Activated CD8-positive, alpha-beta memory T cell treated with anti-CD3 and anti-CD28 coated beads, Interleukin-2, amount 50 U/mL, for 48 hours (primary cell): ENCODE data around the gene C19orf33.
"Not testable (repeated sequence)": the region's sequence is repeated elsewhere in the genome, so short reads cannot be mapped to it uniquely, and the experiment has no call there.

Experiments used
- DNase-seq: peaks from one replicate; pipeline ENCODE4 v3.0.0-alpha.2; 2020

The C19orf33 gene

DNA sequence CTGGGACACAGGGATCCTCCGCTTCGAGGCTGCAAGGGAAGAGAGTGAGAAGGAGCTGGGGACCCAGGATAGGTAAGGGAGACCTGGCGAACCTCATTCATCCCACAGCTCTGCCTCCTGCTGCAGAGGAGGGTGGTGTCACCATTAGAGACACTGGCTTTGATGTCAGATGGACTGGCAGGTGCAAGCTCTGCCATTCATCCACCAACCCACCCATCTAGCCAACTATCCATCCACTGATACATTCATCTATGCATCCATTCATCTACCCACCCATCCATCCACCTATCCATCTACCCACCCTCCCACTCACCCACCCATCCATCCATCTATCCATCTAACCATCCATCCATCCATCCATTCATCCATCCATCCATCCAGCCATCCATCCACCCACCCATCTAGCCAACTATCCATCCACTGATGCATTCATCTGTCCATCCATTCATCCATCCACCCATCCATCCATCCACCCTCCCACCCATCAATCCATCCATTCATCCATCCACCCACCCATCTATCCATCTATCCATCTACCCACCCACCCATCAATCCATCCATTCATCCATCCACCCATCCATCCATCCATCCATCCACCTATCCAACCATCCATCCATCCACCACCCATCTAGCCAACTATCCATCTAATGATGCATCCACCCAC is 5.7 kb downstream of the C19orf33 start:
- no peak for DNase-seq

DNA sequence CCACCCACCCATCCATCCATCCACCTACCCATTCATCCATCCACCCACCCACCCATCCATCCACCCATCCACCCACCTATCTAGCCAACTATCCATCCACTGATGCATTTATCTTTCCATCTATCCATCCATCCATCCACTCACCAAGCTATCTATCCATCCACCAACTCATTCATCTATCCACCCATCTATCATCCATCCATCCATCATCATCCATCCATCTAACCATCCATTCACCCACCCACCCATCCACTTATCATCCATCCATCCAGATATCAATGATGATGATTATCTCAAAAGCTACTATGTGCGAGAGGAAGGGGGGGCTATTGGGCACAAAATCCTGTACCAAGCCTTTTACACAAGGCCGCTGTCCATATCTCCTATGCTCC is 6.2 kb downstream of the C19orf33 start:
- DNase-seq, result no peak

DNA sequence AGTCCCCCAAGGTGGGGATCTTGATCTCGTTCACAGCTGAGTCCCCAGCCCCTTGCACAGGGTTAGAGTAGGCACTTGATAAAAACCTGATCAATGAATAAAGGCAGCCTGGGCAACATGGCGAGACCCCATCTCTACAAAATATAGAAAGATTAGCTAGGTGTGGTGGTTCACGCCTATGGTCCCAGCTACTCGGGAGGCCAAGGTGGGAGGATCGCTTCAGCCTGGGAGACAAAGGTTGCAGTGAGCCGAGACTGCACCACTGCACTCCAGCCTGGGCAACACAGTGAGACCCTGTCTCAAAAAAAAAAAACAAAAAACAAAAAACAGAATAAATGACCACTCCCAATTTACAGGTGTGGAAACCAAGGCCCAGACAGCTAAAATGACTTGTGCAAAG is 6.9 kb downstream of the C19orf33 start:
- no peak for DNase-seq

DNA sequence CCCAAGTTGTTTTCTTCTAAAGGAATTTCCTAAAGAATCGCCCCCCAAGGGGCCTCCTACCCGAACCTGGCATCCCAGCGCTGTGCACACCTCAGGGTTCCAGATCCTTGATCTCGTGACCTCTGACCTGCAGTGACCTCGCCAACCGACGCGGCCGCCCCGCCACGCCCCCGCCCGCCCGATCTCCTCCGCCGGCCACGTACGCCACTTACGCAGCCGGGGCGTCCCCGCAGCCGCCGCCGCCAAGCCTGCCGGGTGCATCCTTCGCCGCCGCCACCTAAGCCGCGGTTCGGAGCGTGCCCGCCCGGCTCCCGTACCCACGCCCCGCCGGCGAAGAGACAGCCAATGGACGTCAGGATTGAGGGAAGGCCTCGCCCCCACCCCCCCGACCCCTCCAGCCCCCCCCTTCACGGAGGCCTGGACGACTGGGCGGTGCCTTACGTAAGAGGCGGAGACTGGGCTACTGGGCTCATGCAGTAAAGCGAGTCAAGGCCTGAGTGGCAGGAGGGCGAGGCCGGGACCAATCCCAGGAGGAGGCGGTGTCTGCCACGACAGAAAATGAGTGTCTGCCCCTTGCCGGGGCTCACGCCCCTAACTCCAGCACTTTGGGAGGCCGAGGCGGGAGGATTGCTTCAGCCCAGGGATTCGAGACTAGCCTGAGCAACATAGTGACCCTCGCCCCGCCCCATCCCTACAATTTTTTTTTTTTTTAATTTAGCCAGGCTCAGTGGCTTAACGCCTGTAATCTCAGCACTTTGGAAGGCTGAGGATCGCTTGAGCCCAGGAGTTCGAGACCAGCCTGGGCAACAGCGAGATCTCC is 11.8 kb downstream of the C19orf33 start, which contains the start of gene YIF1B:
YIF1B (minus strand) TSS at position 291 of the 820 bp plus-strand sequence; CDS start at position 261, 30 bp downstream.
- DNase-seq, result peak; percentile 97

DNA sequence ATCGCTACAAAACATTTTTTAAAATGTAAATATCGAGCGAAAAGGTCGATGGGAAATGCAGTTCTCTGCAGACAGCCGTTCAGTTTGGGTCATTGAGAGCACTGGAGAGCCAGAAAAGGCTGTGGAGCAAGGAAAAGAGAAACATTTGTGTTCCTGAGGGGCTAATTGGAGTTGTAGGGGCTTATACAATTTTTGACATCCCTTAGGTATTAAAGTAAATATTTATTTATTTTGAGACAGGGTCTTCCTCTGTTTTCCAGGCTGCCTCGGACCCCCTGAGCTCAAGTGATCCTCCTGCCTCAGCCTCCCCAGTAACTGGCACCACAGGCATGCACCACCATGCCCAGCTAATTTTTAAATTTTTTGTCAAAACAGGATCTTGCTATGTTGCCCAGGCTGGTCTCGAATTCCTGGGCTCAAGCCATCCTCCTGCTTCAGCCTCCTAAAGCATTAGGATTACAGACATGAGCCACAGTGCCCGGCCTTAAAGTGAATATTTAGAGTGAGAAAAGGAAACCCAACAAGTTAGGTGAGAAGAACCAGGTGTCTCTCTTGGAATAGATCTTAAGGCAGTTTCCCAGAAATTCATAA is 12.5 kb downstream of the C19orf33 start:
- no peak for DNase-seq

DNA sequence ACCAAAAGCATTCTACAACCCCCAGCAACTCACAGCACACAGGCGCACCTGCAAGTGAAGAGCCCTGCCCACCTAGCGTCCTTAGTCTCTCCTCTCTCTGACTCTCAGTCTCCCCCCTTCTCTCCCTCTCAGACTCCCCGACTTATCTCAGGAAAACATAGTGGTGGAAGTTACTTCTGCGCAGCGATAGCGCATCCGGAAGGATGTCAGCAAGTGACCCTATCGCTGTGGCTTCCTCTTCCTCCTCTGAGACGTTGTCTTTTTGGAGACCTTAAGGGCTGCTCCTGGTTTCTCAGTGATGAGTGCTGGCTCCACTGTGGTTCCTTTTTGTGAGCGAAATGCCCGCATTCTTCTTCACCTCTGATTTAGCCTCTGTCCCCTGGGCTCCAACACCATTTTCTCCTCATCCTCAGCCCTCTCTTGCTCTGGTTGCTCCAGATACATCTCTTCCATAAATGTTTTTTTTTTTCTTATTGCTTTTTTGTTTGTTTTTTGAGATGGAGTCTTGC is 13.1 kb downstream of the C19orf33 start:
- peak; percentile 59 for DNase-seq

DNA sequence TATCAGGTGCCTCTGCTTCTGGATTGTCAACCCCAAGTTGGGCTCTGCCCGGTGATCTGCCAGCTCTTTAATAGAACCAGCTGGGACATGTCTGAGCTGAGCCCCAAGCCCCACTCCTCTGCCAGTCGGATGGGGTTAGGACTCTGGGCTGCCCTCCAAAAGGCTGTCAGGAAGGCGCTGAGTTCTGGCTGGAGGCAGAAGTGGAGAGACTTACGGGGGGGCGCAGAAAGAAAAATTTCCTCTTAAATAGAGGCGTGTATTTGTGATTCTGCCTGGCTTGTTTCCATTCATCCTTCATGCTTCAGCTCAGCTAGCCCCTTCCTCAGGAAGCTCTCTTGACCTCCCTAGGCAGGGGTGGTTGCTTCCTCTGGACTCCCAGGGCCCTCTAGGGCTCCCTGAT is 14.6 kb downstream of the C19orf33 start:
- no peak for DNase-seq

DNA sequence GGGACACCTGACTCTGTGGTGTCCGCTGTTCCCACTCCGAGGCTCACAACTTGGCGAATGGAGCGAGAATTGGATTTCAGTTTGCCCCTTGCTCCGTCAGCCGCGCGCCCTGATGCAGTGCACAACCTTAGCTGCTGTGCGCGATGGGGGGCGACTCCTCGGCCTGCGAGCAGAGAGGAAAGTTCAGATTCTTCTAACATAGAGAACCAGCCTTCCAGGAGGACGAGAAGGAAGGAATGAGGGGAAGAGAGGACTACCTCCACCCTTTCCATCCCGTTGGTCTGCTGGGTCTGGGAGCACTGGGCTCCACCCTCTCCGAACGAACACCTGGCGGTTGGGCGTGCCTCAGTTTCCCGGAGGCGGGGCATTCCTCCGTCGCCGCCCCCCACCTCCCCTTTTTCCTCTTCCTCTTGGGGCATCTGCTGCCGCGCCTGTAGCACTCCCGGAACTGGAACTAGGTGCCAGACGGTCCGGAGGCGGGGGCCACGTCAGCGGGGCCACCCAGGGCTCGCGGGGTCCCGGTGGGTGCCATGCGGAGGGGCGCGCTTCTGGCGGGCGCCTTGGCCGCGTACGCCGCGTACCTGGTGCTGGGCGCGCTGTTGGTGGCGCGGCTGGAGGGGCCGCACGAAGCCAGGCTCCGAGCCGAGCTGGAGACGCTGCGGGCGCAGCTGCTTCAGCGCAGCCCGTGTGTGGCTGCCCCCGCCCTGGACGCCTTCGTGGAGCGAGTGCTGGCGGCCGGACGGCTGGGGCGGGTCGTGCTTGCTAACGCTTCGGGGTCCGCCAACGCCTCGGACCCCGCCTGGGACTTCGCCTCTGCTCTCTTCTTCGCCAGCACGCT is 15.6 kb downstream of the C19orf33 start, which contains the start of gene KCNK6:
KCNK6 (plus strand) TSS at position 425 of the 838 bp plus-strand sequence; CDS start at position 531, 106 bp downstream.
- peak; percentile 75 for DNase-seq

DNA sequence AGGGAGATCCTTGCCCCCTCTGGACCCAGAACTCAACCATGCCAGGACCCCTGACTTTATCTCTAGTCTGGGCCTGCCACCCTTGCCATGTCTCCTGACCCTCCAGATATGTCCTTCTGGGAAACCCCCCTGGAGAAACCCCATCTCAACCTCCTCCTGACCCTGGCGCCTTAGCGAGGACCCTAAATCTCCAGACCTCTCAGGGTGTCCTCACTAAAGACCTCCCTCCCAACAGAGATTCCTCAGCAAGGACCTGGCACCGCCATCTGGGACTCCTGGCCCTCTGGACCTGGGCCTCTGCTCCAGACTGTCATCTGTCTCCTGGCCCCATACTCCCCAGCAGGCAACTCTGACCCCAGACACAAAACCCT is 16.9 kb downstream of the C19orf33 start:
- DNase-seq, result no peak

DNA sequence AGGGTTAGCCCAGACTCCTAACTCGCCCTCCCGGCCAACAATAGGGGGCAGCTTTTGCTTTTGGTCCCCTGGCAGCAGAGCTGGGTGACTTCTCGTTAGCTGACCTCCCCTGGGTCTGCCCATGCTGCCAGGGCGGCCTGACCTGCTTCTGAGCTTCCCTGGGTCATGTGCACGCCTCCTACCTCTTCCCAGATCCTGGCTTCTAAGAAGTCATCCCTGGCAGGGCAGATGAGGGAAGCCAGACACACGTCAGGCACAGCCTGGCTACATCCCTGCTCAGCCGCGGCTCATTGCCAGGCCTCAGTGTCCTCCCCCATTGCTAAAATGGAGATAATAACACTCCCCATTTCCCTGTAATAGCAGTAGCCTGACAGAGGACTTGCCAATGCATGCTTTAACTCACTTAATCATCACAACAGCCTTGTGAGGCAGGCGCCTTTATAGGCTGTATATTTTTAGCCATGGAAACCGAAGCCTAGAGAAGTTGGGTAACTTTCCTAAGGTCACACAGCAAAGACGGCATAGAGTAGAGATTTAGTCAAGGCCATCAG is 17.7 kb downstream of the C19orf33 start:
- DNase-seq, result no peak

DNA sequence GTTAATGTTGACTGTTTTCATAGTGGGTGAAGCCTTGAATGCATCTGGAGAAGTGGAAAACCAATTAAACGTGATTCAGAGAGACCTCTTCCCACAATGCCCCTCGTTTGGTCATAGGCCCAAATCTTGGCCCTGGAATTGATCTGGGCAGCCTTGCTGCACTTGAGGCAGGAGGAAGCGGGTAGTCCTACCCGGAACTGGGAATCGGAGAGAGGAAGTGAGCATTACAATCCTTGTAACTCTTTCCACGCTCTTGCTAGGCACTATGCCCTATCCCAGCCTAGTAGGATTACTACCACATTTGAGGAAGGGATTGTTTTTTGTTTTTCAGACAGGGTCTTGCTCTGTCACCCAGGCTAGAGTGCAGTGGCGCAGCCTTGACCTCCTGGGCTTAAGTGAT is 19.2 kb downstream of the C19orf33 start:
- no peak for DNase-seq

DNA sequence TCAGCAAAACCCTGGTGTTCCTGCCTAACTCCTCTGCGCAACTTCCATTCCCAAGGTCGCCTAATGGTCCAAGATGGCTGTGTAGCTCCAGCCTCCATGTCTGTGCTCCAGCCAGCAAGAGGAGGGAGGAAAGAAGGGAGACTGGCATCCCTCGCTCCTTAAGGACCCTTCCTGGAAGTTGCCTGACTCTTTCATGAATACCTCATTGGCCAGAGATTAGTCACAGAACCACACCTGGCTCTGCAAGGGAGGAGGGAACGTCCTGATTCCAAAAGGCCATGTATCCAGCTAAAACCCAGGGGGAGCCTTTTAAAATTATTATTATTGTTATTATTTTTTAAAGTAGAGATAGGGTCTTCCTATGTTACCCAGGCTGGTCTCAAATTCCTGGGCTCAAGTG is 20.4 kb downstream of the C19orf33 start:
- DNase-seq, result no peak

DNA sequence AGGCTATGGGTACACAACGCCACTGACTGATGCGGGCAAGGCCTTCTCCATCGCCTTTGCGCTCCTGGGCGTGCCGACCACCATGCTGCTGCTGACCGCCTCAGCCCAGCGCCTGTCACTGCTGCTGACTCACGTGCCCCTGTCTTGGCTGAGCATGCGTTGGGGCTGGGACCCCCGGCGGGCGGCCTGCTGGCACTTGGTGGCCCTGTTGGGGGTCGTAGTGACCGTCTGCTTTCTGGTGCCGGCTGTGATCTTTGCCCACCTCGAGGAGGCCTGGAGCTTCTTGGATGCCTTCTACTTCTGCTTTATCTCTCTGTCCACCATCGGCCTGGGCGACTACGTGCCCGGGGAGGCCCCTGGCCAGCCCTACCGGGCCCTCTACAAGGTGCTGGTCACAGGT is 22.5 kb downstream of the C19orf33 start:
- DNase-seq, result no peak

DNA sequence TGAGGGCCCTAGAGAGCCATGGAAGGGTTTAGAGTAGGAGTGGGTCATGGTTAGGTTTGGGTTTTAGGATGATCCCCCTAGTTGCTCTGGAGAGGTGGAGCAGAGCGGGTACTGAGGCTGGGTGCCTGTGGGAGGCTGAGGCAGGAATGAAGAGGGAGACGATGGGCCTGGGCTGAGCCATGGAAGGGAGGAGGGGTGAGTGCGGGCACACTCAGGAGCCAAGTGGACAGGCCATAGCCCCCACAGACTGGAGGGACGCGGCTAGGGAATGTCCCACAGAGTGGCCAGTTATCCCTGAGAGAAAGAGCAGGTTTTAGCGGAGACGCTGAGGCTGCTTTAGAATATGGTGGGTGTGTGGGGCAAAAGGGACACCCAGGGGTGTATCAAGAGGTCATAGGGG is 25.6 kb downstream of the C19orf33 start:
- DNase-seq, result no peak

DNA sequence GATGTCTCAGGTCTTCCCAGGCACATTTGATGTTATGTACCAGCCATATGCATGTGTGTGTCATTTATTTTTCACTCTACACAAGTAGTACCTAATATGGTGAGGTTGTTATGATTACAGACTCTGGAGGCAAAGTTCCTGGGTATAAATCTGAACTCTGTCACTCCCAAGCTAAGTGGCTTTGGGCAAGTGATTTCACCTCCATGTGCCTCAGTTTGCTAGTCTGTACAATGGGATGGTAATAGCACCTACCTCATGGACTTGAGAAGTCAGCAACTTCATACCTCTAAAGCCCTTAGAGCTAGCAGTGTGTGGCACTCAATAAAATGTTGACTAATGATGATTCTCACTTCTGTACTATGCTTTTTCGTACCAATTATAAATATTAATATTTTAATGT is 27.7 kb downstream of the C19orf33 start:
- DNase-seq, result no peak

DNA sequence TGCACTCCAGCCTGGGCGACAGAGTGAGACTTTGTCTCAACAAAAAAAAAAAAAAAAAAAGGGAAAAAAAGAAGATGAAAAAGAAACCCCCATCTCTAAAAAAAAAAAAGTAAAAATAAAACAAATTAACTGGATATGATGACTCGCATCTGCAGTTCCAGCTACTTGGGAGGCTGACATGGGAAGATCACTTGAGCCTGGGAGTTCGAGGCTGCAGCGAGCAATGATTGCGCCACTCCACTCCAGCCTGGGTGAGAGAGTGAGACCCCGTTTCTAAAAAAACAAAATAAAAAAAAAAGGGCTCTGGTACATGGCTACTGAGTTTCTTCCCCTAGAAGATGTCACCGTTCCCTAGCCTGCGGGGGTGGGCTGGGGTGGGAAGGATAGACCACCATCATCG is 29.2 kb downstream of the C19orf33 start:
- no peak for DNase-seq

DNA sequence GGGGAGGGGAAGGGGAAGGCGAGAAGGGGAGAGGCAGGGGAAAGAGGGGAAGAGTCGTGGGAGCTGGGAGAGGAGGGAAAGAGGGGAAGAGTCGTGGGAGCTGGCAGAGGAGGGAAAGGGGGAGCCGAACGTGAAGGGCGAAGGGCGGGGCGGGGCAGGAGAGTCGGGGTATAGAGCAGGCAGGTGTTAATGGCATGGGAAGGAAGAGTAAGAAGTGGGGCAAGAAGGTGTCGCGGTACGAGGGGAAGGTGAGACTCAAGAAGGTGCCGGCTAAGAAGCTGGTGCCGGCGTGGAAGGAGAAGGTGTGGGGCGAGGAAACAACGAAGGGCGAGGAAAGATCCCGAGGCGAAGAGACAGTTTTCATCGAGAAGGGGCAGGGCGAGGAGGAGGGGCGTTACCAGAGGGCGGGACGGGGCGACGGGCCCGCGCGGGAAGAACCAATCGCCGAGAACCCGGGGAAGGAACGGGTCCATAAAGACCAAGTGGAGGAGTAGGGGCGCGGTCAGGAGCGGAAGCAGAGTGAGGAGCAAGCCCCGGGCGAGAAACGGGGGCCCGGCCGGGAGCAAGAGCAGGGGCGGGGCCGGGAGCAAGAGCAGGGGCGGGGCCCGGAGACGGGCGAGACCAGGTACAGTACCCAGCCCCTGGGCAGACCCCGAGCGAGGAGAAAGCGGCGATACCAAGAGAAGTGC is 32.0 kb downstream of the C19orf33 start:
- DNase-seq, result peak; percentile 94

DNA sequence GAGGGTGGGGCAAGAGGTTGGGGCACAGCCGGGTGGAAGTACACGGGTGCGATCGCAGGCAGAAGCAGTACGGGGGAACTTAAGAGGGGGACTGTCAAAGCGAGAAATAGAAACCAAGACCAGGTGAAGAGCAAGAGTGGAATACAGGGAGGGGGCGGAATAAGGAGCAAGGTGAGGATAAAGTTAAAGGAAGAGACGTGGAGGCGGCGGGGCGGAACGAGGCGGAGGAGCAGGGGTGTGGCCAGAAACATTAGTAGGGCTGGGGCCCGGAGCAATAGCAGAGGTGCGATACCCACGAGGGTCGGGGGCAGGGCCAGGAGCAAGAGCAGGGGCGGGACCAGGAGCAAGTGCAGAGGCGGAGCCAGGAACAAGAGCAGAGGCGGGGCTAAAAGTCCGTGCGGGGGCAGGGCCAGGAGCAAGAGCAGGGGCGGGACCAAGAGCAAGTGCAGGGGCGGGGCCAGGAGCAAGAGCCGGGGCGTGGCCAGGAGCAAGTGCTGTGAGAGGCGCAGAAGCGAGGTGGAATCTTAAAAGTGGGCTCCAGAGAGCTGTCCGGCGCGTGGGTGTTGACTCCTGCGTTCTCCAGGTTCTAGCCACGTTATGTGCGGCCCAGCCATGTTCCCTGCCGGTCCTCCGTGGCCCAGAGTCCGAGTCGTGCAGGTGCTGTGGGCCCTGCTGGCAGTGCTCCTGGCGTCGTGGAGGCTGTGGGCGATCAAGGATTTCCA is 32.7 kb downstream of the C19orf33 start:
- DNase-seq, result peak; percentile 93

DNA sequence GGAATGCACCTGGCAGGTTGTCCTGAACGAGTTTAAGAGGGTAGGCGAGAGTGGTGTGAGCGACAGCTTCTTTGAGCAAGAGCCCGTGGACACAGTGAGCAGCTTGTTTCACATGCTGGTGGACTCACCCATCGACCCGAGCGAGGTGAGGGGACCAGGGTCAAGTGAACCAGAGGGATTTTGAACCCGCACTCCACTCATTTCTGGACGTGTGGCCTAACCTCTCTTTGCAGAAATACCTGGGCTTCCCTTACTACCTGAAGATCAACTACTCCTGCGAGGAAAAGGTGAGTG is 33.3 kb downstream of the C19orf33 start:
- DNase-seq, result no peak

DNA sequence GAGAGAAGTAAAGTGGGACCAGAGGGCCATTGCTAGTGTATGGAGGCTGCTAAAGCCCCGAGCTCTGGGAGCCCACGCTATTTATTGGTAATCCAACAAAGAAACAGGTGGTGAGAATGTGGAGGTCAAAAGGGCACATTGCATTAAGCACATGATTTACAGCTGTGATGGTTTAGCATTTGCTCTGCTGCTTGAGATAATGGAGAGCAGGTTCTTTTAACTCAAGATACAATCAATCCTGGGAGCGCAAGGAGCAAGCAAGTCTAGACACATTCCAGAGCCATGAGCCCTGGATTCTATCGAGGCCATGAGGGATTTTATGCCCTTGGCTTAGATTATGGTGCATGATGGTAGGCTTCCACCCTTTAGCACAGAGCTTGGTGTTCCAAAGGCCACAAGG is 35.0 kb downstream of the C19orf33 start:
- not testable (repeated sequence) for DNase-seq

DNA sequence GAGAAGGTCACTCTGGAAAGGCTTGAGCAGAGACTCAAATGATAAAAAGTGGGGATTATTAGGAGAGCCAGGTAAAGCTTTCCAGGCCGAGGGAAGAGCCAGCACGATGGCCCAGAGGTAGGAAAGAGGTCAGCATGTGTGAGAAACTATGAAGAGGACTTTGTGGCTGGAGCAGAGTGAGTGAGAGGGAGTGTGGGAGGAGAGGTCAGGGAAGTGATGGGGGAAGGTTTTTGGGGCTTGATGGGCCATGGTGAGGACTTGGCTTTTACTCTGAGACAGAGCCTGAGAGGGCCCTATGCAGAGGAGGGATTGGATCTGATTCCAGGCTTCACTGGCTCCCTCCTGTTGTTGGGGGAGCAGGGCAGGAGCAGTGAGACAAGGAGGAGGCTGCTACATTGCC is 36.9 kb downstream of the C19orf33 start:
- no peak for DNase-seq
